ENCODE results near the gene FXYD5.

GRCh38 chr19:35136231-35136630 is 18.3 kb upstream of the FXYD5 start:
- TF ChIP-seq POLR2A (IDR thresholded peaks at IDR 0.05), result no peak
- TF ChIP-seq CTCF (IDR thresholded peaks at IDR 0.05), result no peak

All from body of pancreas (tissue), 4 donors.